HG02870 (cell line): ENCODE results near the gene GPR50.
A peak's percentile ranks its signal among the peaks of the same experiment; 100 is the strongest.

Experiments used
- ATAC-seq: cut with Tn5 transposase; IDR thresholded peaks from one replicate; pipeline ENCODE4 v1.9.1; 2021; ENCODE audit warnings: mild to moderate bottlenecking, moderate library complexity; ENCODE audit not compliant: unreplicated experiment

Gene GPR50

DNA sequence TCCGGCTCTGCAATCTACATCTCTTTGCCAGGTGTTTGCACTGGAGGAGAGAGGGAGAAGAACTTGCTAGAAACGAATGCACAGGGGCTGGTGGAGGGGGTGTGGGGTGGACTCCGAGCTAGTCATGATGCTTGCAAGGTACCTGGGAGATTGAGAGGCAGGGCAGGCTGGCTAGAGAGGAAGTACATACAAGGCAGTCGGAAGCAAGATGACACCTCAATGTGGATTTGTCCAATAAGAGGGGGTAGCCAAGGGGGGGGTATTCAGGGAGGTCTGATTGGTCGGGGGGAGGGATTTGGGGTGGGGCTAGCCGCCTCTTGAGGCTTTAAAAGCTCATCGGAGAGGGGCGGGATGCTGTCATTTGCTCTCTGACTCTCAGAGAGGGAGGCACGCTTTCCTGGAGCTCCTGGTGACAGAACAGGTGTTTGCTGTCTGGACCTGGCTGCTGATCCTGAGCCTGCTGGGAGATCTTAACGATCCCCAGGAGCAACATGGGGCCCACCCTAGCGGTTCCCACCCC, at the start of gene GPR50:
GPR50 (plus strand) TSS at position 354 of the 520 bp plus-strand sequence; CDS start at position 492, 138 bp downstream.
- ATAC-seq, result no peak

- no peak for ATAC-seq
These were observed 43.9 kb upstream of the GPR50 start for GRCh38 chrX:151132531-151132930.

DNA sequence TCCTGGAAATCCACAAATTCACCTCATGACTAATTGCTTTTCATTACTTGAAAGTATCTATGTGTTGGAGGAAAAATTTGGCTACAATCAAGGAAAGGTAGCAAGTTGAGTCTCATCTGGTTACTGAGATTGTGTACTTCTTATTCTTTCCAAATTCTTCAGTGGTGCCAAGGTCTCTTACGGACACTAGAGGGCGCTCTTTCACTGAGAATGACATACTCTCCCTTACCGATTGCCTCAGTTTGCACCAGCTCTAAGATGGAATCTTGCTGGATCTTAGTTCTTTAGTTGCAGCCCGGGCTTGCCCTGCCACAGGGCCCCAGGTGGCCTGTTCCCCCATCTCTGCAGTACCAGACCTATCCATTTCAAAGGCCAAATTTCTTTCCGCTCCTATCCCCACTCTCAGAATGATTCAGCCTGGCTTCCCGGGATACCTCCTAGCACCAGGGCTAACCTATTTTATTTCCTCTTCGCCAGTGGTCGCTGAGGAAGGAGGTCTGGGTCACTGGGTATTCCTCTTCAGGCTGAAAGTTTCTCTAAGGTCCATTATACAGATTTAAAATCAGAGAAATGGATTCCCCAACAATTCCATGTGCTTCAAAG, 24.6 kb upstream of the GPR50 start:
- peak; percentile 83 for ATAC-seq

GRCh38 chrX:151153086-151153485, 23.3 kb upstream of the GPR50 start:
- ATAC-seq, result no peak

- ATAC-seq, result no peak
These were observed 22.7 kb upstream of the GPR50 start for GRCh38 chrX:151153667-151154066.

GRCh38 chrX:151155234-151155633, 21.1 kb upstream of the GPR50 start:
- no peak for ATAC-seq

GRCh38 chrX:151161690-151162089, 14.7 kb upstream of the GPR50 start:
- ATAC-seq, result no peak

DNA sequence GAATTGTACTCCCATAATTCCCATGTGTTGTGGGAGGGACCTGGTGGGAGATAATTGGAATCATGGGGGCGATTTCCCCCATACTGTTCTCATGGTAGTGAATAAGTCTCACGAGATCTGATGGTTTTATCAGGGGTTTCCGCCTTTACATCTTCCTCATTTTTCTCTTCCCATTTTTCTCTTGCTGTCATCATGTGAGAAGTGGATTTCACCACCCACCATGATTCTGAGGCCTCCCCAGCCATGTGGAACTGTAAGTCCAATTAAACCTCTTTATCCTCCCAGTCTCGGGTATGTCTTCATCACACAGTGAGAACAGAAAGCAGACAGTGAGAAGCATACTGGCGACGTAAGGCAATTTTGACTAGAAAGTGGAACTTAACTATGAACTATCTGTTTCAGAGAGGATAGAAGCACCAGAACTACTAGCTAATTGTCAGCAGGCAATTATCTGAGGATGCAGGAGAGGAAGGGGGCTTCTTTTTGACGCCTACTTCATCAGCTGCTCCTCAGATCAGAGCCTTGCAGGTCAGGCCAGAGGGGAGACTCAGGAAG, 8.5 kb upstream of the GPR50 start:
- ATAC-seq, result no peak

GRCh38 chrX:151169783-151170182, 6.6 kb upstream of the GPR50 start:
- no peak for ATAC-seq

GRCh38 chrX:151174581-151175282, 1.7 kb upstream of the GPR50 start:
- no peak for ATAC-seq

- no peak for ATAC-seq
These were observed 911 bp upstream of the GPR50 start for GRCh38 chrX:151175283-151176062.

DNA sequence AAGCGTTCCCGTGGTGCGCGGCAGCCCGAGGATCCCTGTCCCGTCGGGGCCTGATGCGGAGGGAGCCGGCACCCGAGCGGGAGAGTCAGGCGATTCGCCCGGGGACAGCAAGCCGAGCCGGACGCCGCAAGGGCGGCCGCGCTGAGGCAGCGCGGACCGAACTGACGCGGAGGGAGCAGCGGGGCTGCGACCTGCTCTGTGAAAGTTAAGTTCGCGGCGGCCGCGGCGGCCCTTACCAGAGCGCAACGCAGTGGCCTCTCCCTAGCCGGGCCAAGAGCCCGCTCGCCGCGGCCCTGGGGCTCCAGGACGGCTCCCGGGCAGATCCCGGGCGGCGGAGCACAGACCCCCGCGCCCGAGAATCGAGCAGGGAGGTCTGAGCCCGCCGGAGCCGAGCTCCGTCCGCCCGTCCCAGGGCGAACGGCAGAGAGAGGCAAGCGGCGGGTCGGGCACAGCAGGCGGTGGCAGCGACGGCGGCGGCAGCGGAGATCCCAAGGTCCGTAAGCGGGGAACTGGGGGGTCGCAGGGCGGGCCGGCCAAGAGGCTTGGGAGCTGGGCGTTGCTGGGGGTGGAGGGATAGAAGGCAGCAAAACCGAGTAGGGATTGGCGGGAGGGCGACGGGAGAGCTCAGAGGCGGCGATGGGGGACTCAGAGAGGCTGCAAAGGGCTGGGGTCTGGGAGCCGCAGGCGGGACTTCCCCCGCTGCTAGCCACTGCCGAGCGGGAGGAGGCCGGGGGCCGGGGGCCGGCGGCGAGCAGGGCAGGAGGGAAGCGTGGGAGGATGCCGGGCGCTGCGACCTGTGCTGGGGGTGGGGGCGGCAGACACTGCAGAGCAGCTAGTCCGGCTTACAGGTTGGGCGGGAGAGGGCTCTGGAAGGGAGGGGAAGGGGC, 1.0 kb downstream of the GPR50 start:
- ATAC-seq, result no peak

DNA sequence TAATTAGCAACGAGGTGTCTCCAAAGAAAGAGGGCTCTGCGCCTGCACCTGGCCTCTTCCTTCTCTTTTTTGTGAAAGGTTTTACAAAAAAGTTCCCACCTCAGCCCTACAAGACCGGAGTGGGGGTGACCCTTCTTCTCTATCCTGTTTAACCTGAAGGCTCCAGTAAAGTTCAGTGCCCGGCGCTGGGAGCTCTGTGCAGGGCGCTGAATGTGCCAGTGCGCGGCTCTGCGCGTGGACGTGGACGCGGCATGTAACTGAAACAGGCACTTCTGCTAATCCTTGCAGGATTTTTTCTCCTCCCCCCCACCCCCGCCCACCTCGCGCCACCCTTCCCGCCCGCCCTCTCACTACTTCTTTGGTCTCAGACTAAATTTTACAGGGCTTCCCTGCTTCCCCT, 2.4 kb downstream of the GPR50 start:
- no peak for ATAC-seq

GRCh38 chrX:151180400-151180799, 4.0 kb downstream of the GPR50 start:
- no peak for ATAC-seq

- no peak for ATAC-seq
These were observed 4.7 kb downstream of the GPR50 start for GRCh38 chrX:151181088-151181487.

- no peak for ATAC-seq
These were observed 6.9 kb downstream of the GPR50 start for GRCh38 chrX:151183233-151183753.

- no peak for ATAC-seq
These were observed 7.7 kb downstream of the GPR50 start for GRCh38 chrX:151183912-151184565.

GRCh38 chrX:151184705-151185104, 8.3 kb downstream of the GPR50 start:
- ATAC-seq, result no peak

DNA sequence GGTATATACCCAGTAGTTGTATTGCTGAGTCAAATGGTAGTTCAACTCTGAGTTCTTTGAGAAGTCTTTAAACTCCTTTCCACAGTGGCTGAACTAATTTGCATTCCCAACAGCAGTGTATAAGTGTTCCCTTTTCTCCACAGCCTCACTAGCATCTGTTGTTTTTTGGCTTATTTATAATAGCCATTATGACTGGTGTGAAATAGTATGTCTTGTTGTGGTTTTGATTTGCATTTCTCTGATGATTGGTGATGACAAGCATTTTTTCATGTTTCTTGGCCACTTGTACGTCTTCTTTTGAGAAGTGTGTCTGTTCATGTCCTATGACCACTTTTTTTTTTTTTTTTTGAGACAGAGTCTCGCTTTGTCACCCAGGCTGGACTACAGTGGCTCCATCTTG, 30.5 kb downstream of the GPR50 start:
- no peak for ATAC-seq

GRCh38 chrX:151225843-151226242, 49.5 kb downstream of the GPR50 start:
- no peak for ATAC-seq
